ENCODE results near the gene NPHP4.
A peak's percentile ranks its signal among the peaks of the same experiment; 100 is the strongest.
"Not testable (repeated sequence)": the region's sequence is repeated elsewhere in the genome, so short reads cannot be mapped to it uniquely, and the experiment has no call there.

NPHP4 gene

DNA sequence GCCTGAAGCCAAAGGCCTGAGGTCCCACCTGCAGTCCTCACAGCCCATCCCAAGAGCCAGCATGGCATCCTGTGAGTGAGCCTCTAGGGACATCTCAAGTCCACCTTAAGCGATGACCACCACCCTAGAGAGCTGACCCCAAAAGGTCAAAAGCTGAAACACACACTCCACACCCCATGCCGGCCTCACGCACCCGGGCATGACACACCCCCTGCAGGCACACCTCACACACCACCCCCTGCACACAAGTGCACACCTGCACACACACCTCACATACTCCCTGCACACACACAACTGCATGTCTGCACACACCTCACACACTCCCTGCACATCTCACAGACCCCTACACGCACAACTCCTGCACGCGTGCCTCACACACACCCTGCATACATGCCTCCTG lies 118.7 kb downstream of the NPHP4 start:
- DNase-seq = no peak

DNA sequence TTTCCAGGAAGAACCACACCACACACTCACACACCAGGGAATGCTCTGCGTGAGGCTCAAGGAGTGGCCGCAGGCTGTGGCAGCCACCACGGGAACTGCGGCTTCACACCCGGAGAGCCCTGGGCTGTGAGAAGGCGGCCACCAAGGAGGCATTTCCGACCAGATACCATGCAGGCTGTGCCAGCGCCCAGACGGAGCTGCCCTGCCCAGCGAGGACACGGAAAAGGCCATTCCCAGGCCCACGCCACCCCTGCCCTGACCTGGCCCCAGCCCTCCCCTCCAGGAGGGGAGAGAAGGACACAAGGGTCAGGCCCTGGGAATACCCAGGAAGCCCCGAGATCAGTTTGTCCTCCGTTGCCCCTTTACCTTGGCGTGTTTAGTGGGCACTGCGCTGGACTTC lies 119.3 kb downstream of the NPHP4 start:
- DNase-seq = no peak

DNA sequence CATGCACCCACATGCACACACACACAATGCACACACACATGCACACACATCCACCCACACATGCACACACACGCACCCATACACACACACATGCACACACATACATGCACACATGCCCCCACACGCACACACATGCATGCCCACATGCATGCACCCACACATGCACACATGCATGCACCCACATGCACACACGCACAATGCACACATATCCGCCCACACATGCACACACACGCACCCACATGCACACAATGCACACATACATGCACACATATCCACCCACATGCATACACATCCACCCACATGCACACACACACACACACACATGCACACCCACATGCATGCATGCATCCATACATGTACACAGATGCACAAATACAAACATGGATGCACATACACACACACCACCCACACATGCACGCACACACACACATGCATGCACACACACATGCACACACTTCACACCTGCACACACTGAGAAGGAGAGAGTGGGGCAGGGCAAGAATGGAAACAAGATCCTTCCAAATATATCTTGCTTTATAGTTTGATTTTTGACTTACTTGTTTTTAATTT lies 123.2 kb downstream of the NPHP4 start:
- no peak for DNase-seq

DNA sequence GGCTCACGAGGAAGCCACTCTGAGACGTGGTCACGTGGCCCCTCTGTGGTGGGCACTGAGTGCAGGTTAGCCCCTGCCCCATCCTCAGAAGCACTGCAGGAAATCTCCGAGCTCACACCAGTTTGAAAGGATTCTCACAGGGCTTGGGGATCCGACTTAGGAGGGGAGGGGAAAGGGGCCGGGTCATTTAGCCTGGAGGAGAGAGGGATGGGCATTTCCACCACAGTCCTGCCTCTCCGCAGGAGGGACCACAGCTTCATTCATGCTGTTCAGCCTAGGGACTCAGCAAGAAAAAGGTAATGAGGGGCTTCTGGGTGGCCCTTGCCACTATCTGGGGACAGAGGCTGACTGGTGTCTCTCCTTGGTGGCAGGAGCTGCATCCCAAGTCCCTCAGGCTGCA lies 126.5 kb downstream of the NPHP4 start:
- DNase-seq = no peak

DNA sequence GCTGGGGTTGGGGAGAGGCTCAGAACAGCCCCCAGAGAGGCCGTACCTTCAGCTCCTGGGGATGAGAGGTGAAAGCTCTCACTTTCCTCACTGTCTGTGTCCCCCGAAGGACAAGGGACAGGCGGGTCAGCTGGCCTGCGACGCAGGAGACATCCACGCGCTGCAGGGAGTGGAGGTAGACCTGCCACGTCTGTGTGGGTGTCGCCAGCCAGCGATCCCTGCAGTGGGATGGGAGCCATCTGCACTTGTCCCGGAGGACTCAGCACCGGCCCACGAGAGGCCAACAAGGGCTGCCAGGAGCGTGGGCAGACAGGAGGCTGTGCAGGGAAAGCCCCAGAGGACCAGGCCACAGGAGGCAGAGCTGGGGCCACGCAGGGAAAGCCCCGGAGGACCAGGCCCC lies 127.2 kb downstream of the NPHP4 start:
- DNase-seq = no peak

DNA sequence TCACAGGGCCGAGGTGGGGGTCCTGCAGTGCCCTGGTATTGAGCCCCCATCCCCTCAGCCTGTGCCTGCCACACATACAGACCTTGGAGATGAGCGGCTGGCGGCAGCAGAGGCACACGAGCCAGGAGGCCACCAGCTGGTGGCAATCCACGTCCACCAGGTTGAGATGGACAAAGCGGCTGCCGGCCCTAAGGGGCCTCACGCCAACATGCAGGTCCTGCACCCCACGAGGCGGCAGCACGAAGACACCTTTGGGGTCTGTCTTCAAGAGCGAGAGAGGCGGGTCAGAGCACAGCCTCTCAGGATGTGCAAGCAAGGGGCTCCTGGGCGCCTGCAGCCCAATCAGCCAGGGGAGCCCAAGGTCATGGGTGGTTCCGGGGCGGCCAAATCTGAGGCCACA lies 128.0 kb downstream of the NPHP4 start:
- DNase-seq = no peak

DNA sequence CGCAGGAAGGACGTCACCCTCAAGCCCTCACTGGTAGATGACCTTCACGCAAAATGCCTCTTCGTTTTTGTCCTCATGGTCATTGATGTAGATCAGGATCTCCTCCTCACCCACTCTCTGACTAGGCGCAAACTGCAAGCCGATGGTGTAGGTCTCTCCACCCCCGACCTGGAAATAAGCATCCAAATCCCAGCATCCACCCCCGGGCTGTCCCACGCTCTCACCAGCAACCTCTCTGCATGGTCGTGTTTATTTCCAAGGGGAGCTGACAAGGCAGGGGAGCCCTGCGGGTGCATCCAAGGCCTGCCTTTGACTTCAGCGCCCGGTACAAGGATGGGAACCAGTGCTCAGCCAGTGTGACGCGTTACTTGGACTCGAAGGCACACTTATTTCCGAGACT lies 129.0 kb downstream of the NPHP4 start:
- DNase-seq = no peak

DNA sequence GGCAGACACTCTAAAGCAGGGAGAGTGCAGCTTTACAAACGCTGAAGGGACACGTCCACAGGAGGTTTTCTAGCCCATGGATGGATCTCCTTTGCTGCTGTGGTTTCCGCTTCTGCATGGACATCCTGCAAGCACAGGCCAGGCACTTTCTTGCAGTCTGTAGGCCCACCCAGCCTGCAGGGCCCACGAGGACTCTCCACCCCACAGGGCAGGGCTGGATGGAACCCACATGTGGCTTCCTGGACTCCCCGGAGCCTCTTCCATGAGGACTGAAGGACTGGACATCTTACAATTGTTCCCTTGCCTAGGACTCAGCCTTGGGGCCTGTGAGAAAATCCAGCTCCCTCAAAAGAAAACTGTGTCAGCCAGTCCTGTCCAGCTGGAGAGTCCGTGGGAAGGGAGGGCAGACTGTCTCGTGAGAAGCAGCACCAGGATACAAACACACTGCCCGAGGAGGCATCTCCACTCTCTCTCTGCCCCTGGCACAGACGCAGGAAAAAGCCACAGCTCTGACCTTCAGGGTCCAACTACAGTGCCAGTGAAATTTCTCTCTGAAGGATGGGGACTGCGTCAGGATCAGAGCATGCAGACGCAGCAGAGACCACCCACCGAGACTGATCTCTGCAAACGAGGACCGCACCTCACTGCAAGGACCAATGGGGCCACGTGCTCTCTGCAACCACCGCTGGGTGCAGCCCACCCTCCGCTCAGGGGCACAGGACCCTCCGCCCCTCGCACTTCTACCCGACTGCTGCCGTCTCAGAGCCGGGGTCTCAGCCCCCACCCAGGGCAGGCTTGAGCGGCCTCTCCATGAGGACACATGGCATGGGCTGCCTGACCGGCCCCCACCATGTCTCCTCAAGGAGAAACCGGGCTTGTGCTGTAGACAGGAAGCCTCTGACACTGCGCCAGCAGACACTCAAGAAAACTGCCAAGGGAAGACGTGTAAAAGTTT lies 130.1 kb downstream of the NPHP4 start:
- DNase-seq = no peak

DNA sequence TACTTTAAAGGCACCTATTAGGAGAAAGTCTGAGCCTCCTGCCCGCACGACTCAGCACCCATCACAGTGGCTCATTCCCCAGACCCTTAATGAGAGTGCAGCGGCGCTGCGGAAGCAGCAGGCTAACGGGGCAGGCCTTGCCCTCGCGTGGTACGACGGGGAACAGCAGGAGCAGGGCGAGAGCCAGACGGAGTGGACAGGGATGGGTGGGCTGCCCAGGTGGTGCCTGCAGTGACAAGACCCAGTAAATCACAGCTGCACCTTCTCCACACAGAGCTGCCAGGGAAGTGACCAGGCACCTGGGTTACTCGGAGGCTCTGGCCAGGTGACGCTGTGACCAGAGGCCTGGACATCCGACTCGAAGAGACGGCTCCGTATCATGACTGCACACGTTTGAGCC lies 131.9 kb downstream of the NPHP4 start:
- no peak for DNase-seq

DNA sequence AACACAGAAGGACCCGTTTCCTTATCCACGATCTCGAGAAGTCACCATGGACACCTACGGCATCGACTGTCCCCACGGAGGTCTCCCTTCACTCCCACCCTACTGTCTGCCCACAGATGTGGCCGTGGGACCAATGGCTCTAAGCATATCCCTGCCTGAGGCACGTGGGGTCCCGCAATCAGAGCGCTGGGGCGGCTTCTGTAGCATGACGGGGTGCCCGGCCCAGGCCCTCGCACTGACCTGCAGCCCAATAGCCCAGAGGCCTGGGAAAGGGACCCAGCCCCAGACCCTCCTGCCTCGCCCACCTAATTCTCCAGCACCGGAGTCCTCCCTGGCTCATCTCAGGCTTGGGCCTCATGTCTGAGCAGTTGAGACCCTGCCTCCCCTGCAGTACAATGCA lies 132.5 kb downstream of the NPHP4 start:
- DNase-seq = no peak

DNA sequence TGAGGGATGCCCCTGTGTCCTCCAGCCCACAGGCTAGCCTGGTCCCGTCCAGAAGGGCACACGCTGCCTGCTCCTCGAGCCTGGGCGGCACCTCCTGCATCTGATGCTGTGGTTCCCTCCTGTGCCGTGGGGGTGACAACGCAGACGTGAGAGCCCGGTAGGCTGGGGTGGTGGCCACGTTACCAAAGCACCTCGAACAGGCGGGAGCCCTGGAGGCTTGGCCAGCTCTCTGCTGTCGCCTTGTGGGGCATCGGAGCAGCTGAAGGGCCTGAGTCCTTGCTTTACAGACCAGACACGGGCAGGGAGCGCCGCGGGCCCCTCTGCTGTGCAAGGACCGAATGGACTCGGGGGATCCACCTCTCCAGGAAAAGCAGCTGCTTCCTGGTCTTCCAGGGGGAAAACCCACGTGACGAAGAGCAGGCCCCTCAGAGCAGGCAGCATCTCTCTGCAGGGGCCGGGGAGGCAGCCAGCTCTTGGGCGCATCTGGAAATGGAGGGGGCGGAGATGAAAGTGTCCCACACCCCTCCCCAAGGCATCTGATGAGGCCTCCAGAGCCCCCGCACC lies 133.3 kb downstream of the NPHP4 start:
- no peak for DNase-seq

DNA sequence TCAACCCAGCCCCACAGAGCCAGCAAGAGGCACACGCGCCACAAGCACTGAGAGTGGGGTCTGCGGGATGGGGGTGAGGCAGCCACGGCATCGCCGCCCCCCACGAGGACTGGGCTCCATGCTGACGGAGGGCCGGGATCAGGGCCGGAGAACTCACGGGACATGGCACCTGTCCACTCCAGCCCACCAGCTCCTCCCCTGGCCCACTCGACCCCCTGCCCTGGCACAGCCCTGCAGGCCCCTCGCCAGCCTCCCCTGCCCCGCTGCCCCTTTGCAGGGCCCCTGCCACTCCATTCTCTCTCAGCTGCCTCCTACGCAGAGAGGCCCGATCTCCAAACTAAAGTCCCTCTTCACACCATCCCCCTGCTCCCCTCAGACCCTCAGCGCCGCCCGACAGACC lies 134.0 kb downstream of the NPHP4 start:
- DNase-seq = no peak

DNA sequence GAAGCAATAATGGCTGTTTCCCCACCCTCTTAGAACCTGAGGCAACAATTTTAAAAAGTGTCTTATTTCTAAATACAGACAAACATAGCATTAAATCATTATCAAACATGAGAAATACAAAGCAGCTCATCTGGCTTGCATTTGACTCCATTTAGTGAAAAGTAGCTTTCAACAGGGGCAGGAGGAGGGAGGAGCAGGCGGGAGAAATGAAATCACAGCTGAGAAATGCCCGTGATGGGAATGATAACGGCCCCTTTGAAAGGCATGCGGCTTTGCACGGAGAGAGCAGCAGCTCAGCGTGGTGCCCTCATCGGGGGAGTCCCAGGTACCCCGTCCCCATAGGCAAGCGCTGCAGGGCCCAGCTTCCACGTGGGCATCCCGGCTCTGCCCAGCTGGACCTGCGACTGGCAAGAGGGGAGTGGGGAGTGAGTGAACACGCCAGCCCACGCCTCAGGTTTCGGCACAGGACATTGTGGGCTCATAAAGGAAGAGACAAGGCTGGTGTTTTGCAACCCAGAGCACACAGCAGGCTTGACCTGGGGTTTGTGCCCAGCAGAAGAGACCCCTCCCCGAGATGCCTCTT lies 134.6 kb downstream of the NPHP4 start:
- DNase-seq = no peak

DNA sequence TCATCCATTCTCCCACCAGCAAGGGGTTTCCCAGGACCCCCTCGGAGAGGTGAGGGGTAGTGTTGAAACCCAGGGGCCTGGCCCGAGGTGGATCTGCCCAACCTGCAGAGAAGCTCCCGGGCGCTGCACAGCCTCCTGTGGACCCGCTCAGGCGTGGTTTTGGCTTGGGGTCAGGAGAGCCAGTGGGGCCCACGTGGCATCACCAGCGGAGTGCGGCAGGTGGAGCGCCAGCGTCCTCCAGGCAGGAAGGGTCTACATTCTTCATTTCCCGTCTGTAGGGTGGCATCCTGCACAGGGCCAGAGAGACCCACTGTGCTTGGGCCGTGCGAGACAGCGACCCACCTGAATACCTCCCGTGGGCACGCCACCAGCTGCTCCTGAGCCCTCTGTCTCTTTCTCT lies 135.2 kb downstream of the NPHP4 start:
- no peak for DNase-seq

DNA sequence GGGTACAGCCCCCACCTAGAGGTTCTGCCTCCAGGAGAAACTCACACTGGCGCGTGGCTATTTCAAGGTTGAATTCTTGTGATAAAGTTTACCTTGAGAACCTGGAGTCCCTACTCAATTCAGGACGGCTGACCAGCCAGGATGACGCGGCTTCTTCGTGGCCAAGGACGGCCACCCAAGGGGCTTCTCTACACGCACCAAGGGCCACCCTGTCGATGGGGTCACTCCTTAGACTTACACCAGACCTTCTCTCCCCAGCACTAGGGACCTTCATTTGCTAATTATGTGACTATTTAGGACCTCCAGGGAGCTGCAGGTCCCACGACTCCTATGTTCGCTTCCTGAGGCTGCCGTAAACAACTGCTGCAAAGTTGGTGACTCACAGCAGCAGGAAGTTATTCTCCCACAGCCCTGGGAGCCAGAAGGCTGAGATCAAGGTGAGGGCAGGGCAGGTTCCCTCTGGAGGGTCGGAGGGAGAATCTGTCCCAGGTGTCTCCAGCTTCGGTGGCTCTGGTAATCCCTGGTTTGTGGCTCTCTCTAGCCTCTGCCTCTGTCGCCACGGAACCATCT lies 135.9 kb downstream of the NPHP4 start:
- DNase-seq = no peak

DNA sequence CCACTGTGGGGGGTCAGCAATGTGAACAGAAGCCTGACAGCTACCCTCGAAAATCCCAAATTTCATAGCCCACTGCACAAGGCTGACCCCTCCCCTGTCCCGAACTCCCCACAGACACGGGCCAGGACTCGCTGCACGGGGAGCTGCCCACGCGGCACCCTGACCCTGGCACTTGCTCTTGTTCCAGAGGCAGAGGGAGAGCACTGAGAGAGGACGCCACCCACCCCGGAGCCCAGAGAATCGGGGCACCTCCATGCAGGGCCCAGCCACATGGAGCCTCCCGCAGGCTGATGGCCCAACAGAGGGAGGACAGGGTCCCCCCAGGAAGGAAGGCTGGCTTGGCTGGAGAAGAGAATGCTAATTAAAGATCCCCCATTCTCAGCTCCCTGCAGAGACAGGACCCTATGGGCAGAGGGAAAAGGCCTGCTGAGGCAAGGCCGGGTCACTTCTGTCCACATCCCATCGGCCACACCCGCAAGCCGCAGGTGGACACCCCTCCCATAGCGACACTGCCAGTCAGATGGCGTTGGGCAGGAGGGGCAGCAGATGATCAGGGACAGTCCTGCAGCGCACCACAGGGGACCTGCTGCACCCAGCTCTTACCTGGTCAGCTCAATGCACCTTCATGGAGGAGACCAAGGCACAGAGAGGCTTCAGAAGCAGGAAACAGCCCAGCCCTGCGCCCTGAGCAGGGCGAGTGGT lies 136.9 kb downstream of the NPHP4 start:
- DNase-seq = no peak

DNA sequence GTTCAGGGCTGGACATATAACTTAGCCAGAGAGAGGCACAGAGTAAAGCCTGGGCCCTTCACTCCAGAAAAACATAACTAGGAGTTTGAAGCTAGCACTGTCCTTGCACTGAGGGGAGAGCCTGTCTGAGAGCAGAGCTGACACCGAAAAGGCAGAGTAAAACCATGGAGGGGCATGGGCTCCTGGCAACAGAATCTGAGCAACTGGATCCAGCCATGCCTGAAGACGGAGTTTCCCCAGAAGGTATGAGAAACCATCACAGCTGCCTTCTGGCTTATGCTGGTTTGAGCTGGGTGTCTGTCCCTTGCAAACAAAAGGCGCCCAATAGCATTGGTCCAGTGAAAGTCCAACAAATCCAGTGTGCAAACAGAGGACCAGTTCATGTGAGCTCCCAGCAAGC lies 137.5 kb downstream of the NPHP4 start:
- DNase-seq = no peak

DNA sequence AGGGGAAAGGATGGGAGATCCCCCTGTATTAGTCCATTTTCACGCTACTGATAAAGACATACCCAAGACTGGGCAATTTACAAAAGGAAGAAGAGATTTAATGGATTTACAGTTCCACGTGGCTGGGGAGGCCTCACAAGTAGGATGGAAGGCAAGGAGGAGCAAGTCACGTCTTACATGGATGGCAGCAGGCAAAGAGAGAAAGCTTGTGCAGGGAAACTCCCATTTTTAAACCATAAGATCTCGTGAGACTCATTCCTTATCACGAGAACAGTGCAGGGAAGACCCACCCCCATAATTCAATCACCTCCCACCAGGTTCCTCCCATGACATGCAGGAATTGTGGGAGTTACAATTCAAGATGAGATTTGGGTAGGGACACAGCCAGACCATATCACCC lies 138.4 kb downstream of the NPHP4 start:
- not testable (repeated sequence) for DNase-seq

DNA sequence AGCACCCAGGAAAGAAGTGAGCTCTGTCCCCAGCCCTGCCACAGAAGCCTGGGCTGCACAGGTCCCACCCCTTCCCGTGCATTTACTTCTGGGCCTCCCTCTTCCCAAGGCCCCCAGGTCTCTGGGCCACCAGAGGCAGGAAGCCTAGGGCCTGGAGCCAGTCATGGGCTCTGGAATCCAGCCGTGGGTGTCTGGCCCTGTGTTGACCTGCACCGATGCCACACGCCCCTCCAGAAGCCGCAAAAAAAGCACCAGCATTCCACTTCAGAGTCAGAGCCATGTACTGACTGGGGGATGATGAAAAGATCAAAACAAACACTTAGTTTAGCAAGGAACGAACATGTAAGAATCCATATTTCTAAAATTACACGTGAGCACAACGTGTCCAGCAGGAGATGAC lies 141.7 kb downstream of the NPHP4 start:
- no peak for DNase-seq

DNA sequence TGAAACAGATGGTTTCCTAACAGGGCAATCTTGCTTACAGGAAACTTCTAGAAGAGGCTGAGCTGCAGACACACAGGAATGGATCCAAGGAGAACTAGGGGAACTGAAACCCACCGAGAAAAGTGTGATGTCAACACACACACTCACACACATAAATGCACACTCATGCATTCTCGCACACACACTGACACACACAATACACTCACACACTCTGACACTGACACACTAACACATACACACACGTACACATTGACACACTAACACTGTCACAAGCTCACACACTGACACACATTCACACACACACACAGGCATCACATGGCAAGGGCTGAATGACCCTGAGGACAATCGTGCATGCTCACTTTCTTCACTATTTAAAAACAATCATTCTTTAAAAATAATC lies 142.7 kb downstream of the NPHP4 start:
- no peak for DNase-seq

DNA sequence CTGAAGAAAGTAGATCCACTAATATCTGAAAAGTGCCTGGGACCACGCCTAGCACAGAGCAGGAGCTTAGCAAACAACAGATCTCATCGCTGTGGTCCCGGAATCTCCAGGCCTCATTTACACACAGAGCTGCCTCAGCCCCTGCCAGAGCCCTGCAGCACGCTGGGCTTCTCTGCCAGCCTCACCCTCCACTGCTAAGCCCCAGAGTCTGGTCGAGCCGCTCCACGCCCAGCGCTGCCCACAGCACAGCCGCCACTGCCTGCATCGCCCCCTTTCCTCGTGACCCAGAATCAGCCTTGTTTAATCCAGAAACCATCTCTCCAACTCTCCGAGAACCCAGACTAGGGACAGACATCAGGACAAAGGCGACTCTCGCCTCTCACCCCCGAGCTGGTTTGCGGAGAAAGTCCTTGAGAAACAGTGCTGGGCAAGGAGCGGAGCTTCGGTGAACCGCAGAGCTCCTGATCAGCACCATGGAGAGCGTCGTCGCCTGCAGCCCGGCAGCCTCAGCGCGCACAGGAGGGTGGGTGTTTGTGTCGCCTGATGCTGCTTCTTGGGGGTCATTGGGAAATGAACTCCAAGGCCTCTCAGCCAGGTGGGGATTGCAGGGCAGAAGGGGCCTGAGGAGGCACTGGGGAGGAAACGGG lies 145.1 kb downstream of the NPHP4 start:
- peak; percentile 75 for DNase-seq

DNA sequence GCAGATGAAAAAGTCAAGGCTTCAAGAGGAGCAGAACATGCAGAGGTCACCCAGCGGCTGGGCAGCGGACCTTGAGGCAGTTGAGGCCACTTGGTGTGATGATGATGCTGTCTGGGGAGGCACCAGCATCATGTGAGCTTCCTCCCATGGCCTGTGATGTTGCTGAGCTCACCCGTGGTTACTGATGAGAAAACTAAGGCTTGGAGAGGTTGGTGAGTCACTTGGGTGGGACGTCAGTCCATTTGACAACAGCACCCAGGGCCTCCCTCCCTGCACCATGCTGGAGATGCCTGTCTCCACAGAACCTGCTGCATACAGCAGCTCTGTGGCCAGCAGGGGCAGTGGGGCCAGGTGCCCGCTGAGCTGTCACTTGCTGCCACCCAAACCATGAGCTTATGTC lies 146.8 kb downstream of the NPHP4 start:
- DNase-seq = no peak

Data from hematopoietic multipotent progenitor cell treated with erythropoietin and hydrocortisone succinate and interleukin-3 and kit ligand, for 6 days (in vitro differentiated cells).